HepG2 (cell line): Measurements from ENCODE around the gene ARMC2. TPM values are rescaled to one million over a fixed set of nuclear protein-coding genes. Genes with fewer than 3 reads are reported as not detected.

Experiments
- ATAC-seq: fragments of 200-7000 bp; cut with Tn5 transposase; 3 replicates; pipeline ENCODE4 v1.9.1; 2020; ENCODE audit warnings: mild to moderate bottlenecking, moderate library complexity
- BruUV-seq: library from RNA; stranded (reverse); fragments of 400-500 nt; replicated peaks from 2 replicates; lab custom pipeline; 2021; lab: Mats Ljungman, UMichigan
- CTCF ChIA-PET: fragments of 300-600 bp; formaldehyde crosslinking; extraction: SDS; loops from one replicate; lab custom pipeline; 2021; ENCODE audit warnings: low total read pairs, inconsistent platforms, low intra/inter-chr PET ratio; lab: Yijun Ruan, JAX
- POLR2A ChIA-PET: fragments of 350-600 bp; sonication (Branson Sonifier 250); formaldehyde crosslinking; loops from one replicate; lab custom pipeline; 2020; ENCODE audit warnings: antibody characterized with exemption, inconsistent platforms; lab: Yijun Ruan, JAX
- DNase-seq: peaks from one replicate; pipeline ENCODE4 v3.0.0-alpha.2; 2015; ENCODE audit warnings: low spot score
- FAIRE-seq: peaks from 3 replicates; lab custom pipeline; 2011; peaks lifted over from hg19 to GRCh38; lab: Jason Lieb, UNC
- H2AFZ ChIP-seq: one replicate; pipeline ENCODE4 v1.6.1; 2011; ENCODE audit warnings: low read length, inconsistent platforms
- H3K27ac ChIP-seq: fragments of 300-600 bp; 3 replicates; pipeline ENCODE4 v1.8.0; 2011; ENCODE audit warnings: mixed run types, mild to moderate bottlenecking, mixed read lengths, low read length, inconsistent platforms; ENCODE audit not compliant: insufficient read depth; ENCODE audit errors: extremely low read length
- H3K27me3 ChIP-seq, 2 experiments: fragments of 200-600 bp in 1 of 2; 2 replicates in 1 of 2; 3 replicates in 1 of 2; pipeline versions ENCODE4 v1.6.0 to v1.8.0; 2011; ENCODE audit warnings: low read length in 2 of 2, mild to moderate bottlenecking in 2 of 2, moderate library complexity in 2 of 2, inconsistent platforms in 1 of 2; ENCODE audit not compliant: insufficient read depth in 2 of 2, control insufficient read depth in 1 of 2
- H3K36me3 ChIP-seq, 2 experiments: fragments of 200-600 bp in 1 of 2; replicated peaks in 1 of 2; 2 replicates in 1 of 2; 3 replicates in 1 of 2; pipeline versions ENCODE4 v1.5.1 to v1.8.0; 2011; ENCODE audit warnings: low read length in 2 of 2, inconsistent platforms in 1 of 2; ENCODE audit not compliant: insufficient read depth in 2 of 2, control insufficient read depth in 1 of 2
- H3K4me1 ChIP-seq: 2 replicates; pipeline ENCODE4 v1.5.1; 2012; ENCODE audit warnings: low read length, inconsistent platforms; ENCODE audit not compliant: insufficient read depth
- H3K4me2 ChIP-seq: 2 replicates; pipeline ENCODE4 v1.6.0; 2011; ENCODE audit warnings: low read depth, low read length, inconsistent platforms
- H3K4me3 ChIP-seq, 3 experiments: fragments of 200-600 bp in 1 of 3; sonication (generic), shearing (Covaris generic) in 1 of 3; replicated peaks in 1 of 3; 2 replicates each; pipeline ENCODE4 v1.5.1; 2011 to 2016; ENCODE audit warnings: low read length in 3 of 3, inconsistent platforms in 2 of 3, low read depth in 2 of 3, mild to moderate bottlenecking in 2 of 3, control low read depth in 1 of 3, mixed read lengths in 1 of 3; ENCODE audit not compliant: insufficient read depth in 1 of 3
- H3K79me2 ChIP-seq: one replicate; pipeline ENCODE4 v1.6.1; 2011; ENCODE audit warnings: low read length, inconsistent platforms; ENCODE audit not compliant: insufficient read depth
- H3K9ac ChIP-seq: 2 replicates; pipeline ENCODE4 v1.6.0; 2011; ENCODE audit warnings: mild to moderate bottlenecking, low read depth, low read length, inconsistent platforms; ENCODE audit not compliant: insufficient read depth
- H3K9me3 ChIP-seq: 2 replicates; pipeline ENCODE4 v1.5.1; 2012; ENCODE audit warnings: mild to moderate bottlenecking, low read length
- H4K20me1 ChIP-seq: 2 replicates; pipeline ENCODE4 v1.6.0; 2011; ENCODE audit warnings: inconsistent platforms, mild to moderate bottlenecking, low read length, moderate library complexity; ENCODE audit not compliant: insufficient read depth
- FOXO4 ChIP-seq: sonication (generic); formaldehyde crosslinking; conservative IDR thresholded peaks from 2 replicates; pipeline ENCODE4 v1.8.1; 2023; ENCODE audit warnings: missing genetic modification reagents
- KDM1A ChIP-seq: IDR thresholded peaks from 2 replicates; pipeline ENCODE4 v1.6.1; 2016; ENCODE audit warnings: missing compliant biosample characterization
- NR1H2 ChIP-seq: sonication (generic); formaldehyde crosslinking; IDR thresholded peaks from 2 replicates; pipeline ENCODE4 v1.8.1; 2022; ENCODE audit warnings: low read depth, missing genetic modification reagents, borderline replicate concordance
- PTBP1 ChIP-seq: fragments of 200-400 bp; formaldehyde crosslinking; IDR thresholded peaks from 2 replicates; pipeline ENCODE4 v1.6.1; 2018; ENCODE audit warnings: low read length, low read depth; ENCODE audit not compliant: poor library complexity, severe bottlenecking
- SETDB1 ChIP-seq: sonication (generic); formaldehyde crosslinking; IDR thresholded peaks from 2 replicates; pipeline ENCODE4 v1.5.1; 2020; ENCODE audit warnings: missing genetic modification reagents, mild to moderate bottlenecking, borderline replicate concordance
- SMAD1 ChIP-seq: sonication (generic); formaldehyde crosslinking; IDR thresholded peaks from 2 replicates; pipeline ENCODE4 v1.4.0; 2020; ENCODE audit warnings: missing genetic modification reagents, low read depth, mild to moderate bottlenecking, borderline replicate concordance
- ZFP37 ChIP-seq: sonication (generic); formaldehyde crosslinking; IDR thresholded peaks from 2 replicates; pipeline ENCODE4 v1.4.0; 2020; ENCODE audit warnings: missing genetic modification reagents, borderline replicate concordance
- ZFYVE20 ChIP-seq: sonication (generic); formaldehyde crosslinking; IDR thresholded peaks from 2 replicates; pipeline ENCODE4 v1.8.0; 2023; ENCODE audit warnings: low read depth, mild to moderate bottlenecking, moderate library complexity, missing genetic modification reagents, borderline replicate concordance
- ZNF180 ChIP-seq: sonication (generic); formaldehyde crosslinking; IDR thresholded peaks from 2 replicates; pipeline ENCODE4 v1.4.0; 2020; ENCODE audit warnings: low read depth, missing genetic modification reagents, borderline replicate concordance
- ZNF547 ChIP-seq: sonication (generic); formaldehyde crosslinking; IDR thresholded peaks from 2 replicates; pipeline ENCODE4 v1.5.1; 2020; ENCODE audit warnings: mild to moderate bottlenecking, missing genetic modification reagents
- ZNF780A ChIP-seq: sonication (generic); formaldehyde crosslinking; IDR thresholded peaks from 2 replicates; pipeline ENCODE4 v1.8.0; 2022; ENCODE audit warnings: mild to moderate bottlenecking, missing genetic modification reagents, moderate library complexity
- ZNF788 ChIP-seq: sonication (generic); formaldehyde crosslinking; IDR thresholded peaks from 2 replicates; pipeline ENCODE4 v1.5.0; 2020; ENCODE audit warnings: mild to moderate bottlenecking, missing genetic modification reagents, borderline replicate concordance
- ZNF883 ChIP-seq: sonication (generic); formaldehyde crosslinking; IDR thresholded peaks from 2 replicates; pipeline ENCODE4 v1.5.1; 2020; ENCODE audit warnings: mild to moderate bottlenecking, missing genetic modification reagents; ENCODE audit errors: not compliant biosample characterization
- WGBS: methylation state at CpG from one replicate; pipeline ENCODE4 v1.1.6; 2017; ENCODE audit warnings: low lambda C conversion rate; 5-methylcytosine and 5-hydroxymethylcytosine counted together
- in situ Hi-C: cut with HindIII; loops from 2 replicates; pipeline ENCODE4 v1.10.0; 2017; ENCODE audit warnings: low pct_unique_long_range_greater_than_20kb; ENCODE audit not compliant: extremely low pct_ligation_motif_present
- intact Hi-C: fragments of 100-400 bp; cut with micrococcal nuclease; formaldehyde crosslinking; loops from one replicate; pipeline ENCODE4 v1.10.0; 2022; ENCODE audit not compliant: unreplicated experiment
- polyA plus RNA-seq, 8 experiments: library from polyadenylated mRNA; depleted of rRNA in 3 of 8; stranded (reverse) in 7 of 8; unstranded in 1 of 8; fragments of >200 nt; fragmentation: Illumina TruSeq in 4 of 8; extraction: Trizol in 4 of 8; gene quantifications; 2 replicates each; pipeline versions ENCODE4 v1.2.1 to v1.2.3, GENCODE V29; 2011 to 2016; ENCODE audit warnings: low read depth in 4 of 8, missing spikeins in 1 of 8, mixed read lengths in 1 of 8; ENCODE audit not compliant: insufficient read depth in 1 of 8
- total RNA-seq, 5 experiments: library from RNA; depleted of rRNA; stranded (reverse); fragments of >200 nt; fragmentation: Illumina TruSeq; extraction: Trizol; gene quantifications; 2 replicates each; pipeline ENCODE4 v1.2.3, GENCODE V29; 2016; ENCODE audit warnings: low read depth in 1 of 5
- TF ChIP-seq, protein P1 (sequence below): sonication (generic); formaldehyde crosslinking; IDR thresholded peaks from 2 replicates; pipeline ENCODE4 v1.4.0; 2020; ENCODE audit warnings: mild to moderate bottlenecking, missing genetic modification reagents

The ARMC2 gene
- total and polyA plus RNA-seq, 2 of the 13 experiments (the other 11 are each of a cell fraction or from before 2014, with no cell fraction given): 1.4 to 3.2 TPM

- Histone ChIP-seq H3K4me2 (no peak overlapping the region), H4K20me1 (peaks cover 9% of the 10 kb centered on the region), H3K36me3 (peaks cover 2 to 37% of the 10 kb centered on the region in 2 experiments; a peak in 4 of 5 replicates), H3K4me1 (peaks cover 31% of the 10 kb centered on the region), H3K9ac (no peak overlapping the region), H3K9me3 (no peaks in the 10 kb centered on the region), H3K27me3 (no peaks in the 10 kb centered on the region), H3K79me2 (peaks cover 39% of the 10 kb centered on the region), H3K4me3 (no peak overlapping the region), H2AFZ (no peak overlapping the region), H3K27ac (no peak overlapping the region)
- no peak for FAIRE-seq
- intact Hi-C loops: no loop called here
- POLR2A ChIA-PET: no interaction called here
- BruUV-seq: no TSS peak
- no peak for ATAC-seq
- in situ Hi-C loops: no loop called here
- DNase-seq: no peak
- WGBS: 96% methylated on average over 7 of the region's 7 CpGs
- CTCF ChIA-PET: no interaction called here
- TF ChIP-seq NR1H2 (CRISPR knock-in tag) (no peak), ZNF547 (no peak), ZFP37 (CRISPR knock-in tag) (no peak), SMAD1 (no peak), FOXO4 (CRISPR knock-in tag) (no peak), ZNF788 (no peak), ZFYVE20 (CRISPR knock-in tag) (no peak), ZNF780A (CRISPR knock-in tag) (no peak), SETDB1 (CRISPR knock-in tag) (no peak), PTBP1 (no peak), ZNF180 (CRISPR knock-in tag) (no peak), ZNF883 (no peak), KDM1A (CRISPR knock-in tag) (no peak)
- TF ChIP-seq, protein P1, sequence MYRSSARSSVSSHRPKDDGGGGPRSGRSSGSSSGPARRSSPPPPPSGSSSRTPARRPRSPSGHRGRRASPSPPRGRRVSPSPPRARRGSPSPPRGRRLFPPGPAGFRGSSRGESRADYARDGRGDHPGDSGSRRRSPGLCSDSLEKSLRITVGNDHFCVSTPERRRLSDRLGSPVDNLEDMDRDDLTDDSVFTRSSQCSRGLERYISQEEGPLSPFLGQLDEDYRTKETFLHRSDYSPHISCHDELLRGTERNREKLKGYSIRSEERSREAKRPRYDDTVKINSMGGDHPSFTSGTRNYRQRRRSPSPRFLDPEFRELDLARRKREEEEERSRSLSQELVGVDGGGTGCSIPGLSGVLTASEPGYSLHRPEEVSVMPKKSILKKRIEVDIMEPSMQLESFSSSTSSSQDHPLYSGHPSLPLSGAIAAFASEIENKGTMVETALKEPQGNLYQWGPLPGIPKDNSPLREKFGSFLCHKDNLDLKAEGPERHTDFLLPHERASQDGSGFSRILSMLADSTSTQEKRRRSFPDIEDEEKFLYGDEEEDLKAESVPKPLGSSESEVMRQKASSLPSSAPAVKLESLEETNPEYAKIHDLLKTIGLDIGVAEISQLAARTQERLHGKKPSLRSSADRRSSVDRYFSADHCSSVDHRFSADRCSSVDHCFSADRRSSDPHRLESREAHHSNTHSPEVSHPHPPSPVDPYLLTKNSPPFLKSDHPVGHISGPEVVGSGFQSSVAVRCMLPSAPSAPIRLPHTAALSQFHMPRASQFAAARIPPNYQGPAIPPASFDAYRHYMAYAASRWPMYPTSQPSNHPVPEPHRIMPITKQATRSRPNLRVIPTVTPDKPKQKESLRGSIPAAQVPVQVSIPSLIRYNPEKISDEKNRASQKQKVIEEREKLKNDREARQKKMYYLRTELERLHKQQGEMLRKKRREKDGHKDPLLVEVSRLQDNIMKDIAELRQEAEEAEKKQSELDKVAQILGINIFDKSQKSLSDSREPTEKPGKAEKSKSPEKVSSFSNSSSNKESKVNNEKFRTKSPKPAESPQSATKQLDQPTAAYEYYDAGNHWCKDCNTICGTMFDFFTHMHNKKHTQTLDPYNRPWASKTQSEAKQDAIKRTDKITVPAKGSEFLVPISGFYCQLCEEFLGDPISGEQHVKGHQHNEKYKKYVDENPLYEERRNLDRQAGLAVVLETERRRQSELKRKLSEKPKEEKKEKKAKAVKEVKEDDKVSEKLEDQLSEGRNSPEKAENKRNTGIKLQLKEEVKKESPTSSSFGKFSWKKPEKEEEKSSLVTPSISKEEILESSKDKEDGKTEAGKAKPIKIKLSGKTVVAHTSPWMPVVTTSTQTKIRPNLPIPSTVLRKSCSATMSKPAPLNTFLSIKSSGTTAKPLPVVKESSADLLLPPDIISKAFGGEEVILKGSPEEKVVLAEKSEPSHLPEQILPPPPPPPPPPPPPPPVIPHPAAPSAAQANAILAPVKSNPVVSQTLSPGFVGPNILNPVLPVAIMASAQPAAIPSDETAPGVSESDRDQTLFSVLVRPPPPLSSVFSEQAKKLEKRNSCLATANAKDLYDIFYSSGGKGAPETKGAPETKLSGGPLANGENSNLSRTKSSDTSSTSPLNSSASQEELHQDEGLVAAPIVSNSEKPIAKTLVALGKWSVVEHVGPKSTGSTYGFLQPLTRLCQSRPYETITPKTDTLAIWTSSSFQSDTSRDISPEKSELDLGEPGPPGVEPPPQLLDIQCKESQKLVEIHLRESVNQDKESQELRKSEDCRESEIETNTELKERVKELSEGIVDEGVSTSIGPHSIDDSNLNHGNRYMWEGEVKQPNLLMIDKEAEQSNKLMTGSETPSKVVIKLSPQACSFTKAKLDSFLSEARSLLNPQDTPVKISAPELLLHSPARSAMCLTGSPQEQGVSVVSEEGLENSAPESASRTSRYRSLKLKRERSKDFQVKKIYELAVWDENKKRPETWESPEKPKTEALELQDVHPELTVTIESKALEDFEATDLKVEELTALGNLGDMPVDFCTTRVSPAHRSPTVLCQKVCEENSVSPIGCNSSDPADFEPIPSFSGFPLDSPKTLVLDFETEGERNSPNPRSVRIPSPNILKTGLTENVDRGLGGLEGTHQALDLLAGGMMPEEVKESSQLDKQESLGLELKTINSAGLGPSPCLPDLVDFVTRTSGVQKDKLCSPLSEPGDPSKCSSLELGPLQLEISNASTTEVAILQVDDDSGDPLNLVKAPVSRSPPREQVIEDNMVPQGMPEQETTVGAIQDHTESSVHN (CRISPR knock-in tag): no peak
Measured at GRCh38 chr6:109001291-109001894, 153.2 kb downstream of the ARMC2 start.
